ENCODE data around the gene NANOG.
"Not testable (repeated sequence)": the region's sequence is repeated elsewhere in the genome, so short reads cannot be mapped to it uniquely, and the experiment has no call there.

Gene NANOG

DNA sequence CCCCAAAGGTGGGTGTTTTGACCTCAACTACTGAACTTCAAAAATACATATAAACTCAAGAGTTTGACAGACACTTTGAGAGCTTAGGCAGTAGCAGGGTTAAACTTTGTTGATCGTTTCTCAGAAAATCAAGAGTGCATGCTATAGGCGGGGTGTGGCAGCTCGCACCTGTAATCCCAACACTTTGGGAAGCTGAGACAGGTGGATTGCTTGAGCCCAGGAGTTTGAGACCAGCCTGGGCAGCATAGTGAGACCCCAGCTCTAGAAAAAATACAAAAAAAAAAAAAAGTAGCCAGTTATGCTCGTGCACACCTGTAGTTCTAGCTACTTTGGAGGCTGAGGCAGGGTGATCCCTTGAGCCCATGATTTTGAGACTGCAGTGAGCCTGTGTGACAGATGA lies 12.3 kb downstream of the NANOG start:
- no peak for DNase-seq (ENCODE audit: low read depth in 2 of 2)

DNA sequence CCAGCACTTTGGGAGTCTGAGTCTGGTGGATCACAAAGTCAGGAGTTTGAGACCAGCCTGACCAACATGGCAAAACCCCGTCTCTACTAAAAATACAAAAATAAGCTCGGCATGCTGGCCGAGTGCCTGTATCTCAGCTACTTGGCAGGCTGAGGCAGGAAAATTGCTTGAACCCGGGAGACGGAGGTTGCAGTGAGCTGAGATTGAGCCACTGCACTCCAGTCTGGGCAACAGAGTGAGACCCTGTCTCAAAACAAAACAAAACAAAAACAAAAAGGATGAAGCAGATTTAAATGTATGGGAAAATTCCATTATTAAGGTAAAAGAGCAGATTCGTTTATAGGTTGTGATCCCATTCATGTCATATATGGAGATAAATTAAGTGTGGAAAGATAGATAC lies 17.1 kb downstream of the NANOG start:
- not testable (repeated sequence) for DNase-seq (ENCODE audit: low read depth in 2 of 2)

DNA sequence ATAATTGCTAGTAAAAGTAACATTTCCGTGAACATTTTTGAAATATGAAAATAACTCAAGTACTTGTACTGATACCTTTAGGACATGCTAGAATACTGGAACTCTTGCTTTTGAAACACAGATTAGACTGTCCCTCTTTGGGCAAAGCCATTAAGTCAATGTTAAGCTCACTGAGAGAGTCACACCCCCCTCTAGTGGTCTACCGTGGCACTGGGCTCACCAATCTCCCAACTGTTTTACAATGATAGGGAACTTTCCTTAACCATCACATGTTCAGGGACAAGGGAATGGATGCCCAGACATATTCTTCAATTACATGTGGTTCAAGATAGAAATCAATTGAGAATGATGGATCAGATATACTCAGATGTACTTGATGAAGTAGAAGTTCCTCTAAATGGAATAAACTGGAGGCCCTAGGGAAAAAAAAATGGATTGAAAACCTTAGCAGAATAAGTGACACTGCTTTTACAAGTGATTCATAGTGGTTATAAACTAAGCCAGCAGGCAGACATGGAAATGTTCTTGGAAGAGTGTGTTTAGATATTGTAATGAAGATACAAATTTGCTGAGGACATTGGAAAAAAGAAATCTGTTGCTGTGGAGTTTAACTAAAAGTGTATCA lies 17.8 kb downstream of the NANOG start:
- peak; percentile 34 to 53 for DNase-seq (ENCODE audit: low read depth in 2 of 2)

DNA sequence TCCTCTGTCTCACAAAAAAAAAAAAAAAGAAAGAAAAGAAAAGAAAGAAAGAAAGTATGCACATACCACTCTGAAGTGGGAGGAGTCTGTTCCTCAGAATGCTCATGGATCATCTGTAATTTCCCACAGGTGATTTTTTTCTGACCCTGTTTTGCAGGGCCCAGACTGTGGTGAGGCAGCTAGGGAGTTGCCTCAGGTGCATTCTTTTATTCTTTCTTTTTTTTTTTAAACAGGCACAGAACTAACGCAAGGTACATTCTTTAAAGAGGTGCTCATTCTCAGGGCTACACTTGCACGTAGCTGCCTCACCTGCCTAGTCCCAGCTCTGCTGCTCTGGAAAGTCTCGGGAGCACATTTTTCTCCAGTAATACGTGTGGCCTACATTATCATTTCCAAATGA lies 36.6 kb downstream of the NANOG start:
- DNase-seq (ENCODE audit: low read depth in 2 of 2) = not testable (repeated sequence)

DNA sequence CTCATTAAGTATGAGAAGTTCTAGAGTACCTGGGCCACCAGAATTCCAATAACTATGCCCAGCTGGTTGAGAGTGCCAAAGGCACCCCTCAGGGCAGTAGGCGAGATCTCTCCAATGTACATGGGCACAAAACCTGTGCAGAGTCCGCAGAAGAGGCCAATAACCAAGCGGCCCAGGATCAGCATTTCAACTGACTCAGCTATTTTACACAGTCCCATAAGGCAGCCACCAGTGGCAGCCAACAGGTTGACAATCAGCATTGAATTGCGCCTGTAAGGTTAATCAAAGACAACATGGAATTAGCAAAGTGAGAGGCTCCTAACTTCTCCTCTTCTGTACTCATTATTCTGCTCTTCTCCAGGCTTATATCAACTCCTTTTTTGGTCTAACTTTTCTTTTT lies 40.5 kb downstream of the NANOG start:
- DNase-seq (ENCODE audit: low read depth in 2 of 2) = not testable (repeated sequence)

DNA sequence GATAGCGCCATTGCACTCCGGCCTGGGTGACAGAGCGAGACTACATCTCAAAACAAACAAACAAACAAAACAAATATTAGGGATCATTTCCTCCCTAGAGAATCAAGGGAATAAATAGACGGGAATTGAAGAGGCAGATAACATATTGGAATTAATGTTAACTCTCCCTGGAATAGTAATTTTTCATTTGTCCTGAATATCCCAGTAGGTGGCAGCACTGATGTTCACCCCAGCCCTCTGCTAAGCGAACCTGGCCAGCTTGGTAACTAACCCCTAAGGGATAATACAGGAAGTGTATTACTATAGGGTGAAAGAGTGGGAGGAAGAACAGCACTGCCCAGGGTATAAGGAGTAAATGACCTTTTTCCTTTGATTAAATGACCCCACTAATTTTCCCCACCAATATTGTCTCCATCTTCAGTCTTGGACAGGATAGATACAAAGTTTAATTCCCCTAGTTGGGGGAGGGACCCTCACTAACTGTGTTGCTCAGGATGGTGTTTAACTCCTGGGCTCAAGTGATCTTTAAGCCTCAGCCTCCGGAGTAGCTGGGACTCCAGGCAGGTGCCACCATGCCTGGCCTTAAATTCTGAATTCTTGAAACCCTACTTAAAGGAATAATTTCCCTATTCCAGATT lies 43.0 kb downstream of the NANOG start:
- no peak for DNase-seq (ENCODE audit: low read depth in 2 of 2)

DNA sequence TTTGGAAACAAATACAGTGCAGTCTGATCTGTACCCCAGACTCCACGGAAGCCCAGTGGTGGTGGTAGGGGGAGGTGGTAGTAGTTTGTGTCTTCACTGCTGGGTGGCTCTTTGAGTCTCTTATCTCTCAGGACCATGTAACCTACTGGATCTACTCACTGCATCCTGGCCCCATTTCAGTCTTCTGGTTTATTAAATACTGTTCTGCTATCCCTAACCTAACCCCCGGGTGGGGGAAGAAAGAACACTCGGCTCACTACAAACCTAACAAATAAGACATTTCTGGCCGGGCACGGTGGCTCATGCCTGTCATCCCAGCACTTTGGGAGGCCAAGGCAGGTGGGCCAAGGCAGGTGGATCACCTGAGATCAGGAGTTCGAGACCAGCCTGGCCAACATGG lies 44.0 kb downstream of the NANOG start:
- not testable (repeated sequence) for DNase-seq (ENCODE audit: low read depth in 2 of 2)

DNA sequence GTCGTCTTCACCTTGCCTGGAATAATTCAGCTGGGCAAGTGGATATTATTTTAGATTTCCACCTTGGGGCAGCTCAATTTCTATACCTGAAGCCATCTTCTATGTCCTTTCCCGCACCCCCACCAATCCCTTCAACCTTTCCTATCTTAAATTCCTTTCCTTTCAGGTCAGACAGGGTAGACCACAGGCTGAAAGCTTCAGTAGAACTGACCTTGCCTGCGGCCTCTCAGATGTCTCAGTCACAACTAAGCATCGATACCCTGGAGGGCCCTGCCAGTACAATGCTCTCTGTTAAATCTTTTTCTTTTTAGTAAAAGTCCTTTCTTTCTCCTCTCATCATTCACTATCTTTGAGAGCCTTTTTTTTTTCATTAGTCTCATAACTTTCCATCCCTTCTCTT lies 44.6 kb downstream of the NANOG start:
- DNase-seq (ENCODE audit: low read depth in 2 of 2) = no peak

DNA sequence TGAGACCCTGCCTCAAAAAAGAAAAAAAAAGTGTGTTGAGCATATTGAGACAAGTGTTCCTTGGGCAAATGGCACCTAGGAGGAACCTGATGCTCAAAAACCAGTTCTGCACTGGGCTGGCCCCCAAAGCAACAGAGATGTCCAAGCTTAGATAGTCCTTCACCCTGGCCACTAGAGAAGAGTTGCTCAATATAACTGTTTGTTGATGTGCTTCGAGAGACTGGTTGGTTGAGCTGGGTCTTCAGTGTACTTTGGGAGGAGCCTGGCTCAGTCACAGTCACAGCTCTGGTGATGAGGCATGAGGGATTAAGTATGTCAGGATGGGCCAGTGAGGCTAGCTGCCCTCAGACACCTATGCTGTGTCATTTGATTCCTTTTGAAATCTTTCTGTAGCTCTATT lies 45.5 kb downstream of the NANOG start:
- DNase-seq (ENCODE audit: low read depth in 2 of 2) = no peak

DNA sequence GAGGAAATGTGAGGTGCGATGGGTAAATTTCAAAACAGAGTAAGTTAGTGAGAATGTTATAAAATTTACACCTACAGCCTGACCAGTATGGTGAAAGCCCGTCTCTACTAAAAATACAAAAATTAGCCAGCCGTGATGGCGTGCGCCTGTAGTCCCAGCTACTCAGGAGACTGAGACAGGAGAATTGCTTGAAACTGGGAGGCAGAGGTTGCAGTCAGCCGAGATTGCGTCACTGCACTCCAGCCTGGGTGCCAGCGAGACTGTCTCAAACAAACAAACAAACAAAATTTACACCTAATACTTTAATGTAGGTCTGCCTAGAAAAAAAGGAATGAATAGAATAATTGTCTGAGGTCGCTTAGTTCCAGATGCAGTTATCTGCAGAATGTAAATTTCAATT lies 45.9 kb downstream of the NANOG start:
- DNase-seq (ENCODE audit: low read depth in 2 of 2) = no peak

DNA sequence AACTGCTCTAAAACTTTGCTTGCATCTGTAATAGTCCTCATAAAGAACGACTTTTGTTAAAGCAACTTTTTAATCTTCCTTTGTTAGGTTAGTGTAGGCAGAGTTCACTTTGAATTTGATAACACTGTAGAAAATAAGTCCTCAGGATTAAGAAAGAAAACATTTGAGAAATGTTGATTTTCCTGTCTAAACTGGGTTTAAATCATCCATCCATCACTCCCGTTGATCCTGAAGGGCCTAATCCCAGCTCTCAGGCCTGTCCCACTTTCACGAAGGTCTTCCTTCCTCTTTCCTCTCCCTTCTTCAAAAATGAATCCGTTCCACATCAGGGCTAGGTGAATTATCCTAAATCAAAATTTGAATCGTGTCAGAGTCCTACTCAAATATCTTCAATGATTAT lies 46.6 kb downstream of the NANOG start:
- DNase-seq (ENCODE audit: low read depth in 2 of 2) = no peak

DNA sequence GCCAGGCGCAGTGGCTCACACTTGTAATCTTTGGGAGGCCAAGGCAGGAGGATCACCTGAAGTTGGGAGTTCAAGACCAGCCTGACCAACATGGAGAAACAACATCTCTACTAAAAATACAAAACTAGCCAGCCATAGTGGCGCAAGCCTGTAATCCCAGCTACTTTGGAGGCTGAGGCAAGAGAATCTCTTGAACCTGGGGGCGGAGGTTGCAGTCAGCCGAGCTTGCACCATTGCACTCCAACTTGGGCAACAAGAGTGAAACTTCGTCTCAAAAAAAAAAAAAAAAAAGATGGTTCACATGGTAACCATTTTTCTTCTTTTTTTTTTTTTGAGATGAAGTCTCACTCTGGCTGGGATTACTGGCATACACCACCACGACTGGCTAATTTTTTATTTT lies 48.2 kb downstream of the NANOG start:
- DNase-seq (ENCODE audit: low read depth in 2 of 2) = no peak

DNA sequence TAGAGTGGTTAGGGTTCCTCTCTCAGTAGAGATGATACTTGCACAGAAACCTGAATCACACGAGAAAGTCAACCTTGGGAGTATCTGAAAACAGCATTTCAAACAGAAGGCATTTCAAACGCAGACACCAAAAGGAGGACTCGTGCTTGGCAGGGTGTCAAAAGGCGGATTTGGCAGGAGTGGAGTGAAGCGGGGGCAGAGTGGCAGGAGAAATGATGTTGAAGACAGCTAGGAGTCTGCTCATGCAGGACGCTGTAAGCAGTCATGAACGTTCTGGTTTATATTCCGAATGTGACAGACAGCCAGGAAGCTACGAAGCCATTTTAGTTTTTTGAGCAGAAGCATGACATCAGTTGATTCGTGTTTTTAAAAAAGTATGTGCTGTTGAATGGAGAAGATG lies 50.0 kb downstream of the NANOG start:
- not testable (repeated sequence) for DNase-seq (ENCODE audit: low read depth in 2 of 2)

DNA sequence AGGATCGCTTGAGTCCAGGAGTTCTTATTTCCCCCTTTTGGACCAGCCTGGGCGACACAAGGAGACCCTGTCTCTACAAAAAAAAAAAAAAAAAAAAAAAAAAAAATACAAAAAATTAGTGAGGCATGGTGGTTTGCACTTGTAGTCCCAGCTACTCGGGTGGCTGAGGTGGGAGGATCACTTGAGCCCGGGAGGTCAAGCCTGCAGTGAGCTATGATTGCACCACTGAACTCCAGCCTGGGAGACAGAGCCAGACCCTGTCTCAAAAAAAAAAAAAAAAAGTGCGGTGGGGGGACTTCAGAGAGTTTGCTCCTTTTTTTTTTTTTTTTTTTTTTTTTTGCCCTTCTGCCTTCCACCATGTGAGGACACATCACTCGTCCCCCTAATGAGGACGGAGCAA lies 50.6 kb downstream of the NANOG start:
- DNase-seq (ENCODE audit: low read depth in 2 of 2) = not testable (repeated sequence)

DNA sequence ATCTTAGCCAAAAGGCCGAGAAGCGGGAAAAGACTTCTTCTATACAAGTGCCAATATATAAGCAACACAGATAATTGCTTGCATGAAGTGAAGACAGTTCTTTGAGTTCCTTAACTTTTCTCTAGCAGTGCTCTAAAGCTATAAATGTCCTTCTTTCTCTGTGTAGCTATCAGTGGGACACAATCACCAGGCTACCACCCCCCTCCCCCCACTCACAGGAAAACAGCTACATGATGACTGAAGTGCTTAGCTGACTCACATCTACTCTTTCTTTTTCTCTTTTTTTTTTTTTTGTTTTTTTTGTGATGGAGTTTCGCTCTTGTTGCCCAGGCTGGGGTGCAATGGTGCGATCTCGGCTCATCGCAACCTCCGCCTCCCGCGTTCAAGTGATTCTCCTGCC lies 53.2 kb downstream of the NANOG start:
- not testable (repeated sequence) for DNase-seq (ENCODE audit: low read depth in 2 of 2)

DNA sequence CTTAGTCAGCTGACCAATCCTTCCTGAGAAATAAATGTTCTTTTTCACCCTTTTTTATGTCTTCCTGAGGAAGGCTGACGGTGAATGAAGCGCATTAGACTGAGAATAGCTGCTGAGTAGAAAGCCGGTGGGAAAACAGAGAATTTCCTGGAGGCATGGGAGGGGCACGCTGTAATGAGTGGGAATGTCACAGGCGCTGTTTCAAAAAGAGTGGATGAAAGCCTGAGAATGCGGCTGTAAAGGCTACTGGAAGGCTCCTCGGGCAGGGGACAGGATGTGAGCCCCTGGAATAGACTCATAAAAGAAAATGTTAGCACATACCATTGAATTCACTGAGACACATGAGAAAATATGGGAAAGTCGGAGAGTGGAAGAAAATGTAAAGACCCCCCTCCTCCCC lies 53.9 kb downstream of the NANOG start:
- not testable (repeated sequence) for DNase-seq (ENCODE audit: low read depth in 2 of 2)

DNA sequence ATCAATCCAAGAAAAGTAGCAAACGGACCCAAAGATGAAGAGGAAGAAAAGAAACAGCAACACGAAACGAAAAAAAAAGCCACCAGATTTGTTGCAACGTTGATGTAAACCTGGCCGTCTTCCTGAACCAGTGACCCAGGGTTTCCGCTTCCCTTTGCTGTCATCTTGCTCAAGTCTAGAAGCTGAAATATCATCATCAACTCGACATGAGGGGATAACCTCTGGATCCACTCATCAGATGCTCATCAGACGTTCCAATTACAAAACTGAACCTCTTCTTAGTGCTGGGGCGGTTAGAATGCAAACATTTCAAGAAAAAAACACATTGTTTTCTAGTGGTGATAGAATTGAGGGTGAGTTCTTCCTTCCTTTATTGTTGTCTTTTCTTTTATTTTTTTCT lies 54.4 kb downstream of the NANOG start:
- DNase-seq (ENCODE audit: low read depth in 2 of 2) = not testable (repeated sequence)

DNA sequence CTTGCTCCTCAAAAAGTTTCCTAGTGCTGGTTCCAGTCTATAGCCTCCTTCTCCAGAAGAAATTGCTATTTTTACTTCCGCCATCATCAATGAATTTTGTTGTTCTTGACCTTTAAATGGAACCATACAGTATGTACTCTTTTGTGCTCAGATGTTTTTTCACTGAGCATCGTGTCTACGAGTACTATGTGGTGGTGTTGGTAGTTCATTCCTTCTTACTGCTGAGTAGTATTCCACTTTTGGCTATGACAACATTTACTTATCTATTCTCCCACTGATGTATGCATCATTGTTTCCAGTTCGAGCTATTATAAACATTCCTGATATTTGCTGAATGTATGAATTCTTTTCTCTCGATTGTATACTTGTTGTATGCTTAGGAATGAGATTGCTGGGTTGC lies 54.9 kb downstream of the NANOG start:
- DNase-seq (ENCODE audit: low read depth in 2 of 2) = no peak

DNA sequence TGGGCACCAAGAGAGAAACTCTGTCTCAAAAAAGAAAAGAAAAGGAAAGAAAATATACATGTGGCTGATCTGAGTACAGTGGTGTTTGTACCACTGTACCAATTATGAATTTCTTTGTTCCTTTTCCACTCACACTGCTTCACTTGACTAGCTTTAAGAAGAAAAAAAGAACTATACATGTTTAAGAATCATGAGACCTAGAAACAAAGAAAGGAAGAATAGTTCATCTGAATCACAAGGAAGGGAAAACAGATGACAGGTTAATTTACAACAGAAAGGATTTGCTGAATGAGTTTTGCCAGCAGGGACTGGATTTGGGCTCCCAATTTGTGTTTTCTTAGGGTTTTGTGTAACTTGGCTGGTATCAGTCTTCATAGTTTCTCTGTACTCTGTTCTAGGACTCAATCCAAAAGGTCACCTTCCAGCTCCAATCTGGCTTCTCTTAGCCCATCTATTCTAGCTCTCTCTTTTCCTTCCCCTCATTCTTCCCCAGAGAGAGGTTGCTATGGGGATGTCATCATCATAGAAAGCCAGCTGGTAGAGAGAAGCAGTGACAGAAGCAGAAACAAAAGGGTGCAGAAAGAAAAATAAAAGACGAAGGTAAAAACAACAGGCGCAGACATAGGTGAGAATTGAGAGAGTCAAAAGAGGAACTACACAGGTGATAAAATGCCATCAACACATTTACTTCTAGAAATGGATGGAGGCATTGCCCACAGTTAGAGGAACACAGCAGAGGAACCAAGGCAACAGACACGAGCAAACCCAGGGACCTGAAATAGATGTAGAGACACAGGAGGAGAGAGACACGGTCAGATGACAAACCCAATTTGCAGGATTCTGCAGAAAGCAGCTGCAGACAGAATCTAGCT lies 58.3 kb downstream of the NANOG start:
- not testable (repeated sequence) for DNase-seq (ENCODE audit: low read depth in 2 of 2)

DNA sequence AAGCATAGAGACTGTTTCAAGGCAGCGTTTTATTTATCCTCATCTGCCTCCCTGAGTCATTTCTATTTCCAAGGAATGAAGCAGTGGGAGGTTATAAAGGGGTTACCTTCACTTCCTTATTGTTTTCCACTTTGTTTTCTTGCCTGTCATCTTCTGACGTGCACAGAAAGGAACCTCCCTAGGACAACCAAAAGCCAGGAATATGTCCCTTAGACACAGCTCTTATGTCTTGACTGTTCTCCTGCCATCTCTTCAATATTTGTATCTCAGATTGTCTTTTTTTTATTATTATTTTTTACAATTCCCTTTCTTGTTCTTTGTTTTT lies 58.9 kb downstream of the NANOG start:
- not testable (repeated sequence) for DNase-seq (ENCODE audit: low read depth in 2 of 2)

Measured in stimulated activated CD8-positive, alpha-beta memory T cell treated with anti-CD3 and anti-CD28 coated beads, Interleukin-2, amount 100 ng/mL, for 48 hours (primary cell).